ENCODE results near the gene ESPN.

DNA sequence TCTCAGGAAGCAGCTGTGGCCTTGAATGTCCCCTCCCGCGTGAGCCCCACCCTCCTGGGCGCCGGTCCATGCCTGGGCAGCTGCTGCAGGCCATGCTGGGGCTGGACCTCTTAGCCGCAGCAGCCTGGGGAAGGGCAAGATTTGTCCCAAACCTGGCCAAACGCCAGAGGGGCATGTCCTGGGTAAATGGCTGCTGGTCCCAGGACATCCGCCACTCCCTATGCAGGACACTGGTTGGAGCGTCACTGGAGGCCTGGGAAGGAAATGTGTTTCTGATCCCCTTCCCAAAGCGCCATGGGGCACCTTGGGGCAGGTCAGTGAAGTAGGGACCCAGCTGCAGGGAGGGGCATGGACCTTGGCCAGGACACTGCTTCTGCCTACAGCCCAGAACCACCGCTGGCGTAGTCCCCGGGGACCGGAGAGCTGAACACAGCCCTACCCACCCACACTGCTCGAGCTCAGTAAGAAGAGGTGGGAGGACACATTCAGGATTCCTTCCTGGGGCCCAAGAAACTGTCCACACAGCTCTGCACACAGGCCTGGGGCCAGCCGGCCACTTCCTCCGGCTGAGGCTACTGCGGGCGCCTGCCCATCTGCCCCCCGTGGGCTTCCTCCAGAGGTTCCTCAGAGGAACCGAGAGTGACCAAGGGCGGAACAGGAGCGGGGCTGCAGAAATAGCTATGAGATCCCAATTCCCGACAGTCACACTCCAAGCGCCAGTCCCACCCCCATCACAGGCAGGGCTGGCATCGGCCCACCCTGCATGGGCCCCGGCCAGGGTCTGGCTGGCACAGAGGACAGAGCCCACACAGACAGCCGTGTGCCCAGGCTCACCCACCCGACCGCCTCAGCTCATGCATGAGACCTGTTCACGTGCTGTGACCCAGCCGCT is 77.7 kb downstream of the ESPN start:
- TF ChIP-seq, protein P1, sequence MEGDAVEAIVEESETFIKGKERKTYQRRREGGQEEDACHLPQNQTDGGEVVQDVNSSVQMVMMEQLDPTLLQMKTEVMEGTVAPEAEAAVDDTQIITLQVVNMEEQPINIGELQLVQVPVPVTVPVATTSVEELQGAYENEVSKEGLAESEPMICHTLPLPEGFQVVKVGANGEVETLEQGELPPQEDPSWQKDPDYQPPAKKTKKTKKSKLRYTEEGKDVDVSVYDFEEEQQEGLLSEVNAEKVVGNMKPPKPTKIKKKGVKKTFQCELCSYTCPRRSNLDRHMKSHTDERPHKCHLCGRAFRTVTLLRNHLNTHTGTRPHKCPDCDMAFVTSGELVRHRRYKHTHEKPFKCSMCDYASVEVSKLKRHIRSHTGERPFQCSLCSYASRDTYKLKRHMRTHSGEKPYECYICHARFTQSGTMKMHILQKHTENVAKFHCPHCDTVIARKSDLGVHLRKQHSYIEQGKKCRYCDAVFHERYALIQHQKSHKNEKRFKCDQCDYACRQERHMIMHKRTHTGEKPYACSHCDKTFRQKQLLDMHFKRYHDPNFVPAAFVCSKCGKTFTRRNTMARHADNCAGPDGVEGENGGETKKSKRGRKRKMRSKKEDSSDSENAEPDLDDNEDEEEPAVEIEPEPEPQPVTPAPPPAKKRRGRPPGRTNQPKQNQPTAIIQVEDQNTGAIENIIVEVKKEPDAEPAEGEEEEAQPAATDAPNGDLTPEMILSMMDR (optimal IDR thresholded peaks at IDR 0.05 in 1 of 3, IDR thresholded peaks at IDR 0.05 in 1 of 3, conservative IDR thresholded peaks at IDR 0.05 in 1 of 3; ENCODE audit: extremely low read depth in 1 of 3, insufficient read depth in 2 of 3, low read length in 3 of 3), result no peak
- no peak for TF ChIP-seq EZH2 (IDR thresholded peaks at IDR 0.05; ENCODE audit: low read length)
